H1 (cell line): ENCODE data around the gene TTC13. TPM values are rescaled to one million over a fixed set of nuclear protein-coding genes. Genes with fewer than 3 reads are reported as not detected.

ENCODE experiments used
- KDM5A ChIP-seq: fragments of 200-600 bp; IDR thresholded peaks from 2 replicates; pipeline ENCODE4 v1.7.1; 2012; ENCODE audit warnings: mild to moderate bottlenecking, low read length, inconsistent platforms, mixed read lengths
- NANOG ChIP-seq: IDR thresholded peaks from 2 replicates; pipeline ENCODE4 v1.6.1; 2011; ENCODE audit warnings: low read length, low read depth, mild to moderate bottlenecking, inconsistent platforms; ENCODE audit not compliant: insufficient read depth, poor library complexity, severe bottlenecking
- POLR2AphosphoS5 ChIP-seq: IDR thresholded peaks from 2 replicates; pipeline ENCODE4 v1.6.1; 2011; ENCODE audit warnings: low read depth, low read length
- SAP30 ChIP-seq: fragments of 300-600 bp; sonication (generic); IDR thresholded peaks from 2 replicates; pipeline ENCODE4 v1.7.1; 2012; ENCODE audit warnings: low read length, moderate library complexity, mild to moderate bottlenecking, inconsistent platforms; ENCODE audit not compliant: insufficient read depth, insufficient replicate concordance
- SIRT6 ChIP-seq: IDR thresholded peaks from one replicate; pipeline ENCODE4 v1.7.1; 2012; ENCODE audit warnings: low read length, inconsistent platforms
- SIX5 ChIP-seq: IDR thresholded peaks from 2 replicates; pipeline ENCODE4 v1.6.1; 2011; ENCODE audit warnings: mild to moderate bottlenecking, low read depth, low read length
- TAF7 ChIP-seq: optimal IDR thresholded peaks from 2 replicates; pipeline ENCODE3; 2011; ENCODE audit warnings: low read depth, mild to moderate bottlenecking, inconsistent platforms, low read length, moderate library complexity, borderline replicate concordance
- polyA plus RNA-seq, 7 experiments: library from polyadenylated mRNA; depleted of rRNA in 3 of 7; stranded (reverse) in 5 of 7; unstranded in 2 of 7; fragments of >200 nt in 5 of 7; fragments of 200-250 nt in 2 of 7; gene quantifications; 1 replicate in 5 of 7; 2 replicates in 1 of 7; 4 replicates in 1 of 7; pipeline versions ENCODE4 v1.2.1 to v1.2.3, GENCODE V29; 2011 to 2013; ENCODE audit warnings: missing spikeins in 2 of 7, mixed read lengths in 2 of 7
- total RNA-seq: library from RNA; stranded (reverse); fragmentation: NEBNext Ultra II Directional; extraction: Animal tissue kit (Norgen Biotek cat#: 25700); gene quantifications from 2 replicates; pipeline ENCODE4 v1.2.1, GENCODE V29; 2021
- TF ChIP-seq, protein P1 (sequence below): IDR thresholded peaks from 2 replicates; pipeline ENCODE4 v1.6.1; 2011; ENCODE audit warnings: low read length, improper control_type of control experiment

The TTC13 gene
- total and polyA plus RNA-seq, 2 of the 8 experiments (the other 6 are each of a cell fraction or from before 2014, with no cell fraction given): 3.1 to 7.1 TPM

GRCh38 chr1:231026576-231026975 lies 47.9 kb upstream of the TTC13 start (continued):
- TF ChIP-seq SAP30 (no peak), SIX5 (no peak), SIRT6 (no peak), KDM5A (no peak), NANOG (no peak), TAF7 (no peak), POLR2AphosphoS5 (no peak)
- TF ChIP-seq, protein P1, sequence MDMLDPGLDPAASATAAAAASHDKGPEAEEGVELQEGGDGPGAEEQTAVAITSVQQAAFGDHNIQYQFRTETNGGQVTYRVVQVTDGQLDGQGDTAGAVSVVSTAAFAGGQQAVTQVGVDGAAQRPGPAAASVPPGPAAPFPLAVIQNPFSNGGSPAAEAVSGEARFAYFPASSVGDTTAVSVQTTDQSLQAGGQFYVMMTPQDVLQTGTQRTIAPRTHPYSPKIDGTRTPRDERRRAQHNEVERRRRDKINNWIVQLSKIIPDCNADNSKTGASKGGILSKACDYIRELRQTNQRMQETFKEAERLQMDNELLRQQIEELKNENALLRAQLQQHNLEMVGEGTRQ: no peak
